Measurements from ENCODE around the gene ADAM19. TPM values are rescaled to one million over a fixed set of nuclear protein-coding genes. Genes with fewer than 3 reads are reported as not detected.

ADAM19 gene
- total RNA-seq, 3 donors from 2014 or later, result 1.9 to 3.6 (median 3.5) TPM

Other genes with a start within 250 kb of the ADAM19 start
- gene NIPAL4, start 115.6 kb downstream of the ADAM19 start, total RNA-seq, result under 1 TPM; under 0.01 to 0.29 (median 0.16) TPM
- under 1 TPM in 1 of 3 donors, not detected in 2; 0.16 TPM for gene SOX30, start 76.7 kb upstream of the ADAM19 start, total RNA-seq
- gene C5orf52, start 95.8 kb upstream of the ADAM19 start, total RNA-seq, result not detected
- gene THG1L, start 155.6 kb upstream of the ADAM19 start, total RNA-seq, result 10 to 100 TPM; 12.3 to 15.1 (median 13.5) TPM
- 1 to 10 TPM; 1.8 to 5.7 (median 4.6) TPM for gene LSM11, start 167.9 kb upstream of the ADAM19 start, total RNA-seq

Measured in breast epithelium (tissue), 3 donors.